ENCODE results near the gene CFAP57. TPM values are rescaled to one million over a fixed set of nuclear protein-coding genes. Genes with fewer than 3 reads are reported as not detected.

Gene CFAP57
- total and polyA plus RNA-seq, 2 of the 13 experiments (the other 11 are each of a cell fraction or from before 2014, with no cell fraction given) = 0.01 TPM; not detected in 1

GRCh38 chr1:43276673-43277072 is 104.5 kb downstream of the CFAP57 start (continued):
- no peak for TF ChIP-seq SNAPC4 (CRISPR knock-in tag; IDR thresholded peaks at IDR 0.05)
- TF ChIP-seq RBM22 (optimal IDR thresholded peaks at IDR 0.05; ENCODE audit: low read length) = no peak
- TF ChIP-seq ZNF33B (CRISPR knock-in tag; IDR thresholded peaks at IDR 0.05) = 0 out of 2 replicates have a peak, but pooled peaks have one; percentile 36
- TF ChIP-seq HNRNPLL (IDR thresholded peaks at IDR 0.05; ENCODE audit: low read depth, low read length, poor library complexity, severe bottlenecking) = no peak
- peak; percentile 83 for TF ChIP-seq PATZ1 (CRISPR knock-in tag; IDR thresholded peaks at IDR 0.05)
- no peak for TF ChIP-seq ZKSCAN1 (IDR thresholded peaks at IDR 0.05; ENCODE audit: low read length)
- TF ChIP-seq ZNF382 (CRISPR knock-in tag; IDR thresholded peaks at IDR 0.05; ENCODE audit: borderline replicate concordance) = no peak
- TF ChIP-seq SALL1 (CRISPR knock-in tag; IDR thresholded peaks at IDR 0.05) = peak; percentile 62
- no peak for TF ChIP-seq ZNF770 (CRISPR knock-in tag; IDR thresholded peaks at IDR 0.05)
- no peak for TF ChIP-seq TAF1 (CRISPR knock-in tag; IDR thresholded peaks at IDR 0.05)
- peak; percentile 41; the same call in 1 of the 2 replicates for TF ChIP-seq HOXA3 (CRISPR knock-in tag; IDR thresholded peaks at IDR 0.05)
- no peak for TF ChIP-seq IRF9 (CRISPR knock-in tag; IDR thresholded peaks at IDR 0.05; ENCODE audit: borderline replicate concordance)
- TF ChIP-seq ASH2L (IDR thresholded peaks at IDR 0.05; ENCODE audit: insufficient read length, low read depth, low read length) = peak; percentile 51
- no peak for TF ChIP-seq NR0B2 (CRISPR knock-in tag; IDR thresholded peaks at IDR 0.05)
